K562 (cell line): ENCODE data around the gene SCEL. TPM values are rescaled to one million over a fixed set of nuclear protein-coding genes. Genes with fewer than 3 reads are reported as not detected.

Experiments
- ATAC-seq: fragments of 200-7000 bp; cut with Tn5 transposase; 3 replicates; pipeline ENCODE4 v1.9.1; 2020; ENCODE audit warnings: moderate library complexity
- Bru-seq: library from RNA; stranded (reverse); fragments of 400-500 nt; gene quantifications from one replicate; lab custom pipeline; 2021; lab: Mats Ljungman, UMichigan
- BruChase-seq, 2 experiments: library from RNA; stranded (reverse); fragments of 400-500 nt; gene quantifications; one replicate each; lab custom pipeline; 2021; lab: Mats Ljungman, UMichigan
- BruUV-seq: library from RNA; stranded (reverse); fragments of 400-500 nt; replicated peaks from 2 replicates; lab custom pipeline; 2021; lab: Mats Ljungman, UMichigan
- CTCF ChIA-PET: fragments of 300-600 bp; formaldehyde crosslinking; extraction: SDS; loops from one replicate; lab custom pipeline; 2021; ENCODE audit warnings: low intra/inter-chr PET ratio; lab: Yijun Ruan, JAX
- POLR2A ChIA-PET: fragments of 300-600, 350-650 bp; sonication (Branson Sonifier 250); formaldehyde crosslinking; extraction: SDS; loops from one replicate; lab custom pipeline; 2021; ENCODE audit warnings: antibody characterized with exemption, inconsistent platforms; lab: Yijun Ruan, JAX
- DNase-seq, 4 experiments: peaks; one replicate each; pipeline versions ENCODE4 v3.0.0 to v3.0.0-alpha.2; 2011 to 2018; ENCODE audit warnings: low spot score in 3 of 4, mixed read lengths in 3 of 4; ENCODE audit errors: extremely low read depth in 1 of 4
- FAIRE-seq: peaks from 2 replicates; lab custom pipeline; 2011; peaks lifted over from hg19 to GRCh38; lab: Jason Lieb, UNC
- H2AFZ ChIP-seq: 2 replicates; pipeline ENCODE4 v1.6.0; 2011; ENCODE audit warnings: low read depth, low read length, control low read depth, inconsistent platforms
- H3K27ac ChIP-seq: fragments of 200-600 bp; 3 replicates; pipeline ENCODE4 v1.8.0; 2011; ENCODE audit warnings: low read depth, mild to moderate bottlenecking, control low read depth, inconsistent platforms, low read length, moderate library complexity, mixed read lengths; ENCODE audit errors: extremely low read depth
- H3K27me3 ChIP-seq, 2 experiments: fragments of 300-600 bp in 1 of 2; 2 replicates in 1 of 2; 3 replicates in 1 of 2; pipeline versions ENCODE4 v1.6.0 to v1.8.0; 2011; ENCODE audit warnings: inconsistent platforms in 2 of 2, low read length in 2 of 2, mild to moderate bottlenecking in 1 of 2, mixed read lengths in 1 of 2, moderate library complexity in 1 of 2; ENCODE audit not compliant: control insufficient read depth in 2 of 2, insufficient read depth in 2 of 2
- H3K36me3 ChIP-seq: fragments of 300-600 bp; 3 replicates; pipeline ENCODE4 v1.8.0; 2011; ENCODE audit warnings: mild to moderate bottlenecking, low read length, inconsistent platforms; ENCODE audit not compliant: control insufficient read depth, insufficient read depth
- H3K4me1 ChIP-seq, 2 experiments: fragments of 200-600 bp in 1 of 2; replicated peaks in 1 of 2; 2 replicates in 1 of 2; 3 replicates in 1 of 2; pipeline versions ENCODE4 v1.5.1 to v1.8.0; 2011; ENCODE audit warnings: inconsistent platforms in 2 of 2, low read length in 2 of 2, mild to moderate bottlenecking in 1 of 2, mixed read lengths in 1 of 2, moderate library complexity in 1 of 2; ENCODE audit not compliant: control insufficient read depth in 2 of 2, insufficient read depth in 2 of 2
- H3K4me2 ChIP-seq: 2 replicates; pipeline ENCODE4 v1.6.1; 2011; ENCODE audit warnings: low read length, control low read depth, inconsistent platforms, mixed read lengths; ENCODE audit not compliant: insufficient read depth
- H3K4me3 ChIP-seq: fragments of 200-600 bp; sonication (generic), shearing (Covaris generic); 2 replicates; pipeline ENCODE4 v1.5.1; 2016; ENCODE audit warnings: control low read depth, inconsistent platforms
- H3K79me2 ChIP-seq: fragments of 200-600 bp; 3 replicates; pipeline ENCODE4 v1.8.0; 2011; ENCODE audit warnings: low read length, inconsistent platforms; ENCODE audit not compliant: control insufficient read depth, insufficient read depth
- H3K9ac ChIP-seq, 2 experiments: 2 replicates each; pipeline versions ENCODE4 v1.6.0 to v1.6.1; 2011; ENCODE audit warnings: low read depth in 2 of 2, low read length in 2 of 2, control low read depth in 1 of 2, inconsistent platforms in 1 of 2, mild to moderate bottlenecking in 1 of 2, mixed read lengths in 1 of 2; ENCODE audit not compliant: insufficient read depth in 1 of 2
- H3K9me1 ChIP-seq: one replicate; pipeline ENCODE4 v1.6.0; 2011; ENCODE audit warnings: inconsistent platforms, mild to moderate bottlenecking, low read length, moderate library complexity; ENCODE audit not compliant: control insufficient read depth, insufficient read depth
- H3K9me3 ChIP-seq: replicated peaks from 2 replicates; pipeline ENCODE4 v1.5.1; 2011; ENCODE audit warnings: low read depth, low read length, inconsistent platforms; ENCODE audit not compliant: control insufficient read depth, insufficient read depth
- H4K20me1 ChIP-seq: replicated peaks from 2 replicates; pipeline ENCODE4 v1.6.1; 2011; ENCODE audit warnings: low read length, inconsistent platforms, mixed read lengths; ENCODE audit not compliant: control insufficient read depth, insufficient read depth
- RBM34 ChIP-seq: fragments of 200-400 bp; formaldehyde crosslinking; IDR thresholded peaks from 2 replicates; pipeline ENCODE4 v1.6.1; 2018; ENCODE audit warnings: low read length, borderline replicate concordance; ENCODE audit not compliant: insufficient read depth
- TBL1XR1 ChIP-seq, 2 experiments: IDR thresholded peaks; 2 replicates each; pipeline ENCODE4 v1.6.1; 2012; ENCODE audit warnings: improper control_type of control experiment in 2 of 2, low read length in 2 of 2, mild to moderate bottlenecking in 1 of 2
- ZNF282 ChIP-seq: sonication (generic); formaldehyde crosslinking; IDR thresholded peaks from 2 replicates; pipeline ENCODE4 v1.8.1; 2023; ENCODE audit warnings: missing genetic modification reagents
- WGBS: fragments of 100-300 bp; shearing (Covaris generic); methylation state at CpG from one replicate; pipeline ENCODE4 v1.1.6; 2016; ENCODE audit warnings: low coverage, mixed read lengths; ENCODE audit not compliant: insufficient coverage; ENCODE audit errors: missing lambda C conversion rate; 5-methylcytosine and 5-hydroxymethylcytosine counted together
- in situ Hi-C: fragments of 300-500 bp; cut with MboI; formaldehyde crosslinking; loops from 4 replicates; pipeline ENCODE4 v1.15.0; 2018; ENCODE audit warnings: inconsistent platforms, mixed read lengths
- intact Hi-C: fragments of 100-400 bp; cut with micrococcal nuclease; formaldehyde crosslinking; loops from 2 replicates; pipeline ENCODE4 v1.14.2; 2022
- long read RNA-seq, 3 experiments: library from polyadenylated mRNA in 2 of 3; library from RNA in 1 of 3; unstranded in 2 of 3; stranded (forward) in 1 of 3; transcript quantifications; one replicate each; pipeline ENCODE4 v2.0.0, GENCODE V29; 2019 to 2022
- polyA minus RNA-seq, 3 experiments: library from RNA; depleted of rRNA, polyadenylated mRNA; stranded (reverse); fragments of >200 nt; gene quantifications; 2 replicates each; pipeline ENCODE4 v1.2.3, GENCODE V29; 2011
- polyA plus RNA-seq, 8 experiments: library from polyadenylated mRNA; depleted of rRNA in 4 of 8; stranded (reverse) in 5 of 8; unstranded in 3 of 8; fragments of >200 nt; fragmentation: Nextera tagmentation in 2 of 8; fragmentation: Illumina TruSeq in 1 of 8; extraction: Ambion mirVana in 2 of 8; extraction: Trizol in 1 of 8; gene quantifications; 2 replicates each; pipeline versions ENCODE4 v1.2.1 to v1.2.3, GENCODE V29; 2011 to 2014; ENCODE audit warnings: inconsistent platforms in 1 of 8, missing spikeins in 1 of 8
- total RNA-seq, 7 experiments: library from RNA; depleted of rRNA in 6 of 7; stranded (reverse); fragments of >200 nt in 6 of 7; fragmentation: Illumina TruSeq in 2 of 7; extraction: Trizol in 2 of 7; gene quantifications; 2 replicates each; pipeline versions ENCODE4 v1.2.1 to v1.2.3, GENCODE V29; 2011 to 2021; ENCODE audit warnings: low replicate concordance in 1 of 7

SCEL gene
- total RNA-seq (2011; cell fraction: chromatin; rRNA removed; ENCODE audit: low replicate concordance) = not detected in 2 replicates
- not detected in 2 replicates for total RNA-seq (2011; cell fraction: nucleolus; rRNA removed)
- total RNA-seq (2011; cell fraction: nucleoplasm; rRNA removed) = not detected in 2 replicates
- not detected in 2 replicates for total RNA-seq (2014; rRNA removed)
- not detected in 2 replicates for total RNA-seq (2014; rRNA removed; fragmentation: Illumina TruSeq; extraction: Trizol)
- total RNA-seq (2015; rRNA removed; fragmentation: Illumina TruSeq; extraction: Trizol) = not detected in 2 replicates
- not detected in 2 replicates for total RNA-seq (2021)
- polyA plus RNA-seq (2011; rRNA removed) = not detected in 2 replicates
- not detected in 2 replicates for polyA plus RNA-seq (2011; cell fraction: cytosol; rRNA removed)
- polyA plus RNA-seq (2011; cell fraction: nucleus; rRNA removed) = not detected in 2 replicates
- polyA plus RNA-seq (2012) = not detected in 2 replicates
- not detected in 2 replicates for polyA plus RNA-seq (2014; fragmentation: Illumina TruSeq; extraction: Trizol)
- polyA plus RNA-seq (2014; fragmentation: Nextera tagmentation; extraction: Ambion mirVana) = not detected
- polyA plus RNA-seq (2014; rRNA removed) = not detected in 2 replicates
- polyA minus RNA-seq (2011; rRNA and poly(A)+ RNA removed) = not detected in 2 replicates
- not detected in 2 replicates for polyA minus RNA-seq (2011; cell fraction: cytosol; rRNA and poly(A)+ RNA removed)
- polyA minus RNA-seq (2011; cell fraction: nucleus; rRNA and poly(A)+ RNA removed) = not detected in 2 replicates
- Bru-seq, nascent RNA = percentile 0 among the genes with signal in this experiment
- percentile 3 among the genes with signal in this experiment for BruChase-seq, experiment 1, labeled RNA remaining after a 2-hour chase
- BruChase-seq, experiment 2, labeled RNA remaining after a 6-hour chase = percentile 2 among the genes with signal in this experiment
- long read RNA-seq, experiment 1 = 0 reads
- long read RNA-seq, experiment 2 = 0 reads
- long read RNA-seq, experiment 3 = 0 reads

- H3K9me3 ChIP-seq = no peaks in the 10 kb centered on the region
- DNase-seq (no peak), ATAC-seq (no peak)
- POLR2A ChIA-PET = no interaction called here
- intact Hi-C loops = no loop called here
- no peaks in the 10 kb centered on the region for H3K9me1 ChIP-seq
- 0% methylated on average over 1 of the region's 1 CpG for WGBS
- in situ Hi-C loops = no loop called here
- no peak within 1 kb of the TSS for H3K9ac ChIP-seq
- BruUV-seq = no TSS peak
- TF ChIP-seq RBM34 (no peak), TBL1XR1 (IDR thresholded peaks at IDR 0.05; ENCODE audit: low read length in 2 of 2) (no peak), ZNF282 (no peak)
- TF ChIP-seq, all 486 proteins: peak for 0
- Histone ChIP-seq H3K36me3 (no peaks in the 10 kb centered on the region), H4K20me1 (no peaks in the 10 kb centered on the region), H3K27ac (no peak within 1 kb of the TSS), H3K4me3 (no peak within 1 kb of the TSS), H3K4me2 (no peak within 1 kb of the TSS), H3K4me1 (no peaks in the 10 kb centered on the region), H3K27me3 (0 out of 5 replicates have a peak, but pooled peaks cover 0 to 2% of the 10 kb centered on the region in 2 experiments), H2AFZ (no peak within 1 kb of the TSS), H3K79me2 (no peaks in the 10 kb centered on the region)
- no peak for FAIRE-seq
- CTCF ChIA-PET = no interaction called here
Observed at GRCh38 chr13:77535448-77535847, at the start of gene SCEL. Gene SCEL, plus strand, starts transcription at chr13:77535706. Its CDS starts 20,170 bp downstream, at chr13:77555876.
